GM21447 (cell line): Measurements from ENCODE around the gene ALG1L2.
"Not testable (repeated sequence)": the region's sequence is repeated elsewhere in the genome, so short reads cannot be mapped to it uniquely, and the experiment has no call there.

Experiments used
- ATAC-seq: cut with Tn5 transposase; IDR thresholded peaks from one replicate; pipeline ENCODE4 v1.9.1; 2021; ENCODE audit not compliant: unreplicated experiment

The ALG1L2 gene, protein sequence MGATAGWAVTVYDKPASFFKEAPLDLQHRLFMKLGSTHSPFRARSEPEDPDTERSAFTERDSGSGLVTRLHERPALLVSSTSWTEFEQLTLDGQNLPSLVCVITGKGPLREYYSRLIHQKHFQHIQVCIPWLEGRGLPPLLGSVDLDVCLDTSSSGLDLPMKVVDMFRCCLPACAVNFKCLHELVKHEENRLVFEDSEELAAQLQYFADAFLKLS

DNA sequence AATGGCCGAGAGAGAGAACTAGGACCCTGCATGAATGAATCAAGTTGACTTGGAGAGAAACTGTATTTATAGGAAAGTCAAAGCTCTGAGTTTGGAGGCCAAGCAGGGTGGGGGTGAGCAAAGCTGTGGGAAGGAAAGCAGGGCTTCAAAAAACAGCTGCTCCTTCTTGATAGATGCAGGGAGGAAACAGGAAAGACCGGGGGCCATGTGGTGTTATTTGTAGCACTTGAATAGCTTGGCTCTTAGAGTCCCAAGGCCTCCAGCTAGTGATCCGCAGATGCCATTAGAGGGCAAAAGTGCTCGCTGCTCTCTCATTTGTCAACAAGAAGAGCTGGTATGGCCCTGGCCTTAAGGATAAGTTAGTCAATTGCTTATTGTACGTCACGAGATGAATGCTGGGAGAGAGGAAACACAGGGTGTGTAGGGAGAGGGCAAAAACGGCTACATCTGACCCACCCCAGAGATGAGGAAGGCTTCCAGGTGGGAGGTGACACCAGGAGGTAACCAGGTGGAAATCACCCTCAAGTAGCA lies at the start of gene ALG1L2:
Gene ALG1L2, plus strand, starts transcription at position 481 of the 531 bp plus-strand sequence. CDS start 186 bp downstream, outside the sequence.
- no peak for ATAC-seq

DNA sequence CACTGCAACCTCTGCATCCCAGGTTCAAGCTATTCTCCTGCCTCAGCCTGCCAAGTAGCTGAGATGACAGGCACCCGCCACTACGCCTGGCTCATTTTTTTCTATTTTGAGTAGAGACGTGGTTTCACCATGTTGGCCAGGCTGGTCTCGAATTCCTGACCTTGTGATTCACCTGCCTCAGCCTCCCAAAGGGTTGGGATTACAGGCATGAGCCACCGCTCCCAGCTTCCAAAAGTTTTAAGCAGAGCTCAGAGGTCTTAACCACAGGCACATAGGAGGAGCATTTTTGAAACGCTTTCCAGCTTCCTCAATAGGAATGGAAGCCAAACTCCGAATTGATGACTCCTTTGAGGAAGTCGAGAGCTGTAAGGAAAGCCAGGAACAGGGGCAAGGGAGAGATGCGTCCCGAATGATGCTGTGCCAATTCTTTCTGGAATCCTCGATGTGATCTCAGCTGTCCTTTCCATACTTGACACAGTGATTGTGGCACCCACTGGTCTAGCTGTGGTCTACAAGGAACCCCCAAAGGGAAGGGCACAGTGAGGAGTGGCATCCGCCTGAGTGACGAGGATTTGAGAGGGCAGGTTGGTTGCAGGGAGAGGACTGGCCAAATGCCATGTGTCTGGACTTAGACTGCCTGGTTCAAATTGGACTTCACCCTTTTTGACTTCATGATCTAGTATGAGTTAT lies 44.4 kb upstream of the ALG1L2 start:
- not testable (repeated sequence) for ATAC-seq

DNA sequence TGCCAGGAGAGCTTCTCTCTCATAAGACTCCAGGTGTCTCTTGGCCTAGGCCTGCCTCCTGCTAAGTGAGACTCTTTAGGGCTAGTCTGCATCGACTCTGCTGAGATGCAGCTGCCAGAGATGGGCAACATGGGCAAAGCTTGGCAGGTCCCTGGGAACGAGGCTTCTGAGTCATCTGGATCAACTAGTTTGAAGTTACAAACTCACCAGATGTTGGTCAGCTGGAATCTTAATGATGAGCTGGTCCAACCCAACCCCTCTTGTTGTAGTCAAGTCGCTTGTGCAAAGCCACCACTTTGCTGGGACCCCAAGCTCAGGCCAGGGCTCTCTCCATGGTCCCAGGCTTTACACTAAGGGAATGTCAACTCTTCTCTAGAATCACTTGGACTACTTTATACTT lies 38.9 kb upstream of the ALG1L2 start:
- not testable (repeated sequence) for ATAC-seq

DNA sequence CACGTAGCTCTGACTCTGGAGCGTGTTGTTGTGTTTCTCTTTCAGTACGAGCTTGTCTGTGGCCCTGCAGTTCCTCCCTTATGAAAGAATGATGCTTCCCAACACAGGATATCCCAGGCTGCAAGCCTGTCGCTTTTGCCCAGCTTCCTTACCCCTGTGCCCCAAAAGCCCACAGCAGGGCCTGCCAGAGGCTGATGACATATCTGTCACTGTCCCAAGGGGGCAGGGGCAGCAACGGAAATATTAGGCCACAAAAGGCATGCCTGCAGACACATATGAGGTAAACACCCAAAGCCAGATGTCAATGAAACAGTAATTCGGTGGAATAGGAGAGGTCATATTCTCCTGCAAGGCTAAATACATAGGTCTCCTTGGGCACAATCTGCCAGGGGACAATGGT lies 38.0 kb upstream of the ALG1L2 start:
- ATAC-seq = not testable (repeated sequence)

DNA sequence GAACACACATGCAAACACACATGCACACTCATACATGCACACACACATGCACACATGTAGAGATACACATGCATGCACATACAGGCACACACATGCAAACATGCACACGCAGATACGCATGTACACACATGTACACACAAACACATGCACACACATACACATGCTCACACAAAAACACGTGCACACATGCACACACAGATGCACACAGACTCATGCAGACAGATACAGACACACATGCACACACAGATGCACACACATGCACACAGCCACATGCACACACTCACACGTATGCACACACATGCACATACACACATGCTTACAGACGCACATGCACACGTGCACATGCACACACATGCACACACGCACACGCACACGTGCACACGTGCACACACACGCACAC lies 37.3 kb upstream of the ALG1L2 start:
- ATAC-seq = no peak

DNA sequence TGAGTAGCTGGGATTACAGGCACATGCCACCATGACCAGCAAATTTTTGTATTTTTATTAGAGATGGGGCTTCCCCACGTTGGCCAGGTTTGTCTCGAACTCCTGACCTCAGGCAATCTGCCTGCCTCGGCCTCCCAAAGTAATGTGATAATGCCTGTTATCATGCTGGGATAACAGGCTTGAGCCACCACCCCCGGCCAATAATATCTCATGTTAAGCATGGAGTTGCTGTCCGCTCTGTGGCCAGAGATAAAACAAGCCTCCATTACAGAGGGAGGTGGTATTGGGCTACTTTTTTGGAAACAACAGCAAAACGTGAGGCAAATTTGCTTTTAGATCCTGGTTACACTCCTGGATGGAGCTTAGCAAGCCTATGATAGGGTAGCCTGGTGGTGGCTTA lies 32.9 kb upstream of the ALG1L2 start:
- ATAC-seq = no peak

DNA sequence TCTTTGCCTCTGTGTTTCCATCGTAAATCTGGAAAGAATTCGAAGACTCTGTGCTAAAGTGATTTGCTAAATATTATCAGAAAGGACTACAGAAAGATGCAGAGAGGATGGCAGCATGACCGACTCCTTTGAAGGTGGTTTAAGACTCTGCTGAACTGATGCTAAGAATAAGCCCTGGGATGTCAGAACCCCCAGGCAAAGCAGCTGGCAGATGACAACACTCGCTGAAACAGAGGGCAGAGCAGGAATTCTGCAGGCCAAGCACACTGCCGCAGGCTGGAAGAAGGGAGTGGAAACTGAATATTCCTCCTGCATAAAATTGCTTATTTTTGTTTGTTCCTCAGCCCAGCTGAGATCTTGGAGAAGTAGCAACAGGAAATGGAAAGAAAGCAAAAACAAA lies 29.3 kb upstream of the ALG1L2 start:
- ATAC-seq = not testable (repeated sequence)

DNA sequence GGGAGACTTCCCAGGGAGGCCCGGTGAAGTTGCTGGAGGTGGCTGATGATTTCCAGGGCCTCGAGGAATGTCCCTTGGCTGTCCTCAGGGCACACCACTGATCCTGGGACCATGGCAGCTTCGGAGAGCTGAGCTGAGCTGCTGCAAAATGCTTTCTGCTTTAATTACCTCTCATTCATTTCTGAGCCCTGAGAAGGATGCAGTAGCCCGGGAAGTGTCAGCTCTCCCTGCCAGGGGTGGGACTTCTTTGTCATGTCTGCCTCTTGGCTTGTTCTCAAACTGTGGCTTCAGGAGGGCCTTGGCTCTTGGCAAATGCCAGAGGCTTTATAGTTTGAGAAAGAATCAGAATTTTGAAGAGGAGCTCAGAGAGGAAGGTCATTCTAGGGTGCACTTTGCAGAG lies 28.7 kb upstream of the ALG1L2 start:
- ATAC-seq = not testable (repeated sequence)

DNA sequence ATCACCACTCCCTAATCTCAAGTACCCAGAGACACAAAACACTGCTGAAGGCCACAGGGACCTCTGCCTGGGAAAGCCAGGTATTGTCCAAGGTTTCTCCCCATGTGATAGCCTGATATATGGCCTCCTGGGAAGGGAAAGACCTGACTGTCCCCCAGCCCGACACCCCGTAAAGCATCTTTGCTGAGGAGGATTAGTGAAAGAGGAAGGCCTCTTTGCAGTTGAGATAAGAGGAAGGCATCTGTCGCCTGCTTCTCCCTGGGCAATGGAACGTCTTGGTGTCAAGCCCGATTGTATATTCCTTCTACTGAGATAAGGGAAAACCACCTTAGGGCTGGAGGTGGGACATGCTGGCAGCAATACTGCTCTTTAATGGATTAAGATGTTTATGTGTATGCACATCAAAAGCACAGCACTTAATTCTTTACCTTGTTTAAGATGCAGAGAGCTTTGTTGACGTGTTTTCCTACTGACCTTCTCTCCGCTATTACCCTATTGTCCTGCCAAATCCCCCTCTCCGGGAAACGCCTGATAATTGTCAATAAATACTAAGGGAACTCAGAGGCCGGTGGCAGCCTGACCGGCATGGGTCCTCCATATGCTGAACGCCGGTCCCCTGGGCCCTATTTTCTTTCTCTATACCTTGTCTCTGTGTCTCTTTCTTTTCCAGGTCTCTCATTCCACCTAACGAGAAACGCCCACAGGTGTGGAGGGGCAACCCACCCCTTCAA lies 23.9 kb upstream of the ALG1L2 start:
- not testable (repeated sequence) for ATAC-seq

DNA sequence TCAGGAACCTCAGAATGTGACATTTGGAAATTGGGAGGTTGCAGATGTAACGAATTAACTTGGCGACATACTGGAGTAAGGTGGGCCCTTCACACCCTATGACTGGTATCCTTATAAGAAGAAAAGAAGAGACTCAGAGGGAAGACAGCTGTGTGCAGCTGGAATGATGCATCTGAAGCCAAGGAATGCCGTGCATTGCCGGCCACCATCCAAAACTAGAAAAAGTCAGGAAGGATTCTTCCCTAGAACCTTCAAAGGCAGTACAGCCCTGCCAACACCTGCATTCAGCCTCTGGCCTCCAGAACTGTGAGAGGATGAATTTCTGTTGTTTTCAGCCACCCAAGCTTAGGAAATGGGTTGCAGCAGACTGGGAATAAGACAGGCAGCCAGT lies 23.4 kb upstream of the ALG1L2 start:
- ATAC-seq = not testable (repeated sequence)

DNA sequence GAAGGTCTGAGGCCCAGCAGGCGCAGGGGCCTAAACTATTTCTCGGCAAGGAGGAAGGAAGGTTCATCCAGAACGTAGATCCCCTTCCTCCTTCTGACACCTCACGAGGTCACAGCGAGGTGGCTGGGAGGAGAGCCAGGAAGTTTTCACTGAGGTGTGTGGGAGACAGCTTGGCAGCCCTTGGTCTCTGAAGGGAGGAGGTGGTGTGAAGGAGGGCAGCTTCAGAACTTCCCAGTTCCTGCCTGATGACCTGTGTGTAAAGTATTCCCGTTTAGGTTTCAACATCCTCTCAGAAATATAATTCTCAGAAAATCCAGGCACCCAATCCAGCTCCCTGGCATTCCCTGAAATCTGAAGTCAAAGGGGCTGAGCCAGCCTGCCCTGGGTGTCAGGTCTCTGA lies 22.9 kb upstream of the ALG1L2 start:
- ATAC-seq = not testable (repeated sequence)

DNA sequence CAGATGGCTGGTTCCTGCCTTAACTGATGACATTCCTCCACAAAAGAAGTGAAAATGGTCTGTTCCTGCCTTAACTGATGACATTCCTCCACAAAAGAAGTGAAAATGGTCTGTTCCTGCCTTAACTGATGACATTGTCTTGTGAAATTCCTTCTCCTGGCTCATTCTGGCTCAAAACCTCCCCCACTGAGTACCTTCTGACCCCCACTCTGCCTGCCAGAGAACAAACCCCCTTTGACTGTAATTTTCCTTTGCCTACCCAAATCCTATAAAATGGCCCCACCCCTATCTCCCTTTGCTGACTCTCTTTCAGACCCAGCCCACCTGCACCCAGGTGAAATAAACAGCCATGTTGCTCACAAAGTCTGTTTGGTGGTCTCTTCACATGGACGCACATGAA lies 22.5 kb upstream of the ALG1L2 start:
- ATAC-seq = not testable (repeated sequence)

DNA sequence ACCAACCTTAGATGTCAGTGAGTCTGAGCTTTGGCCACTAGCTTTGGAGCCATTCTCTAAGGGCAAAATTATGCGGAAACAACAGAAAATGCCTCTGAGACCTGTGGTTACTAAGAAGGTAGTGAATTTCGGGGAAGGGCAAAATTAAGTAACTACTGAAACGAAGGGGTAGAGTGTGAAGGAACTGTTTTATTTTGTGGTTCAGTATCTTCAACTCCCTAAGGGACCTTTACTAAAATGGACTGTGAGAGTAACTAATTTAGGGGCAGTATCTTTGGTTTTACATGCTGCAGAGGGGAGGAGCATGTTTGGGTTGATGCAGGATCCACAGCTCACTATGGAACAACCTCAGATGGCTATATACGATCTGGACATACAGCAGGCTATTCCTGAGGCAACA lies 8.0 kb upstream of the ALG1L2 start:
- ATAC-seq = no peak

DNA sequence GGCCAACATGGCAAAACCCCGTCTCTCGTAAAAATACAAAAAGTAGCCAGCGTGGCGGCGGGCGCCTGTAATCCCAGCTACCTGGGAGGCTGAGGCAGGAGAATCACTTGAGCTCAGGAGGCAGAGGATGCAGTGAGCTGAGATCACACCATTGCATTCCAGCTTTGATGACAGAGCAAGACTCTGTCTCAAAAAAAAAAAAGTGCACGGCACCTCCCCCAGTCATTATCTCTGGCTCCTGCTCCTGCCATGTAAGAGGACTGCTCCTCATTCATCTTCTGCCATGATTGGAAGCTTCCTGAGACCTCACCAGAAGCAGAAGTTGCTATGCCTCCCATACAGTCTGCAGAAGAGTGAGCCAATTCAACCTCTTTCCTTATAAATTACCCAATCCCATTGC lies 4.0 kb upstream of the ALG1L2 start:
- ATAC-seq = no peak

DNA sequence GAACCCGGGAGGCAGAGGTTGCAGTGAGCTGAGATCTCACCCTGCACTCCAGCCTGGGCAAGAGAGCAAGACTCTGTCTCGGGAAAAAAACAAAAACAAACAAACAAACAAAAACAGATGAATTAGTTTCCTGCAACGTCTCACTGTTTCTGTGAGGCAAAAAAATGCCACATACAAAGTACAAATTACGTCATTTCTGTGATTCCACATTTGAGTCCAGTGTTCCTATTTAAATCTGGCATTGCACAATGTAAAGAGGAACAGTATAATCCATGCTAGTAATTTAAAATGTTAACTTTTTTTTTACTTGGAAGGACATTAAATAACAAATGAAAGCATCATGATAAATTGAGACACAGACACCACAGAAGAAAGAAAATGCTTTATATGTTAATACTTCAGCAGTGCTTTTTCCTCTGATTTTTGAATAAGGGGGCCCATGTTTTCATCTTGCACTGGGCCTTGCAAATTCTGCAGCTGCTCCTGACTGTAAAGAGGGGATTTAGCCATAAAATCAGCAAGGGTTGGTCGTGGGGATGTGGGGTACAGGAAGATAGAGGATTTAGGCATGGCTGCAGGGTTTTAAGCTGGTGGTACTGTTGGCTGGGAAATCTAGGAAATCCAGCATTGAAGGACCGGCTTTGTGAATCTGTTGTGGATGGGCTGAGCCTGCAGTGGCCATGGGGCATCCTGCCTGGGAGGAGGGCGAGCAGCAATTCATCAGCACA lies 1.9 kb downstream of the ALG1L2 start:
- not testable (repeated sequence) for ATAC-seq

DNA sequence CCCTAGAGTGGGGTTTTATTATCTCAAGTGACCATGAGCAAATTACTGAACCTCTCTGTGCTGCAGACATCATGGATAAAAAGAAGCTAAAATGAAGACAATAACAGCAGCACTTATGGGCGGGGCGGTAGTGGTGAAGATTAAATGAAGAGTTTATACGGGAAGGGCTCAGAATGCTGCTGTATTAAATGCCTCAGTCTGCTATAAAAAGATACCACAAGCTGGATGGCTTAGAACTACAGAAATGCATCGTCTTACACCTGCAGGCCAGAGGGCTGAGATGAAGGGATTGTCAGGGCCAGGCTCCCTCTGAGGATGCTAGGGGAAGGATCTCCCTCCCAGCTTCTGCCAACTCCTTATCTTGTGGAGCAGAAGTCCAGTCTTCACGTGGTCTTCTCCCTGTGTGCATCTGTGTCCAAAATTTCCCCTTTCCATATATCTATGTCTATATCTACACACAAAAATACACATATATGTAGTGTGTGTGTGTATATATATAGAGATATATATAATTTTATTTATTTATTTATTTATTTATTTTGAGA lies 2.9 kb downstream of the ALG1L2 start:
- no peak for ATAC-seq

DNA sequence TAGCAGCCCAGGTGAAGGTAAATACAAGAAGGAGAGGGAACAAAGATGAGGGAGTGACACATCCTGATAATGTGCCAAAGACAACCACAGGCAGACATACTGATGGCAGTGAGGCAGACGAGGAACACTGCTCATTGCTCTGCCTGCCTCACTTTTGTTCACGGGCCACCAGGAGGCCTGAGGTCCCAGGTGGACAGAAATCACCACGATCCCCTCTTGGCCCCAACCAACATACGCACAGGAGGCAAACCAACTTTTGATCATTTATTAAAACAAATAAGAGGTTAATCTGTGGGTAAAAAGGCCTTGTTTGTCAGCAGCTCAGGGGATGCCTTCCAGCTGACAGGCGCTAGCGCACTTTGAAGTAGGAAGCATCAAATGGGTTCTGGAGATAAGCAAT lies 4.2 kb downstream of the ALG1L2 start:
- ATAC-seq = no peak

DNA sequence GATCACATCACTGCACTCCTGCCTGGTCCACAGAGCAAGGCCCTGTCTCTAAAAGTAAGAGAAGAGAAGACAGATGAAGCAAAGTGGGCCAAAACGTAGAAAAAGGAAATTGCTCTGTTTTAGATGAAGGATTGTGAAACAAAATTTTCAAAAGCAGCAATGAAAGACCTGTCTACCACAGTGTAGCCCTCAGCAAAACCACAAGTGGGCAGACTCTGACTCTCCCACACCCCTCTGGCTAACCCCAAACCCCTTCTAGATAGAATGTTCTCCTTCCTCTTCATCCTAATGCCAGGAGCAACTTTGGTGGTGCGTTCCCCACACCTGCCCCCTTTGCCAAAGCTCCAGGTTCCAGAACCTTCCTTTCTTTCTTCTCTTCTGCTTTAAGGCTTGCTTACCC lies 5.0 kb downstream of the ALG1L2 start:
- not testable (repeated sequence) for ATAC-seq

DNA sequence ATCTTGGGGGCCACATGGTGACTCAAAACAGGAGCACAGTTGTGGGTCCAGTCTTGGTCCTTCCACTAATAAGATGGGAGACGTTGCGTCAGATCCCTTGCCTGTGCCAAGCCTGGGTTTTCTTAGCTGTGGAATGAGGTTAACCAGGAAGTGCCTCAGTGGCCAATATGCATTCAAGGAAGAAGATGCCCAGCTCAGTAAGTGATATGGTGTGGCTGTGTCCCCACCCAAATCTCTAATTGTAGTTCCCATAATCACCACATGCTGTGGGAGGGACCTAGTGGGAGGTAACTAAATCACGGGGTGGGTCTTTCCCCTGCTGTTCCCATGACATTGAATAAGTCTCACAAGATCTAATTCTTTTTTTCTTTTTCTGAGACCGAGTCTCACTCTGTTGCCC lies 6.4 kb downstream of the ALG1L2 start:
- ATAC-seq = no peak

DNA sequence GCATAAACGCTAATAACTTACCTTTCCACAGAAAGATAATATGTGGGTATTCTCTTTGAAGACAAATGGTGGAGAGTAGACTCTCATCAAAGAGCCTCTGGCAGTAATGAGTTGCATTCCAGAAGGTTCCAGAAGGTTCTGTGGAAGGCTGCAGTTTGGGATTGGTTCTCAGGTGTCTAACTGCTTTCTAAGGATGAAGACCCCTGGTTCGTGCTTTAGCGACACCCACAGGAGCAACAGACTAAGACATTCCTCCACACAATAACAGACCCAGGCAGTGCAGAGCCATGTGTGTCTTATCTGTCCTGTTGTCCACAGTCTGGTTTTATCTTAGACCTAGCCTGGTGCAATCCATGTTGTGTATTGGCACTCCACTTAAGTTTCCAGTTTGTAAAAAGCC lies 9.1 kb downstream of the ALG1L2 start:
- ATAC-seq = not testable (repeated sequence)

DNA sequence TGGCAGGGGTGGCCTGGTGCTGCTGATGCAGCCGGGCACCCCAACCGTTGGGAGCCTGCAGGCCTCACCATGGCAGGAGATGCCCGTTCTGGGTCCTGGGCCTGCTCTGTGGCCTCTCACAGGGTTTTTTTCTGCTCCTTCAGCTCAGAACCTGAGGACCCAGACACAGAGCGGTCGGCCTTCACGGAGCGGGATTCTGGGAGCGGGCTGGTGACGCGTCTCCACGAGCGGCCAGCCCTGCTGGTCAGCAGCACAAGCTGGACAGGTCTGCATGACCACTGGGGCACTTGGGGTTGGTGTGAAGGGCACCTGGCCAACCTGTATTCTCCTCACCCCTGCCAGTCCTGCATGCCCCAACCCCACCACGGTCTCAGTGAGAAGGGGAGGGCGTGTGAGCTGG lies 10.3 kb downstream of the ALG1L2 start:
- no peak for ATAC-seq
